DND-41 (cell line): ENCODE measurements around the gene GFOD2.

Experiments used
- ATAC-seq: fragments of 200-7000 bp; cut with Tn5 transposase; 3 replicates; pipeline ENCODE4 v1.9.1; 2021; ENCODE audit warnings: low read depth; ENCODE audit not compliant: insufficient read depth
- DNase-seq: peaks from one replicate; pipeline ENCODE4 v3.0.0-alpha.2; 2020
- H2AFZ ChIP-seq: 2 replicates; pipeline ENCODE4 v1.6.0; 2012; ENCODE audit warnings: low read depth, low read length
- H3K27ac ChIP-seq: 2 replicates; pipeline ENCODE4 v1.5.1; 2012; ENCODE audit warnings: low read length, inconsistent platforms
- H3K27me3 ChIP-seq: fragments of 200-600 bp; sonication (generic); 2 replicates; pipeline ENCODE4 v1.6.0; 2012; ENCODE audit warnings: low read length, mild to moderate bottlenecking, inconsistent platforms; ENCODE audit not compliant: insufficient read depth, poor library complexity
- H3K36me3 ChIP-seq: 2 replicates; pipeline ENCODE4 v1.5.1; 2012; ENCODE audit warnings: low read length, inconsistent platforms; ENCODE audit not compliant: insufficient read depth
- H3K4me1 ChIP-seq: 2 replicates; pipeline ENCODE4 v1.5.1; 2012; ENCODE audit warnings: mild to moderate bottlenecking, low read length; ENCODE audit not compliant: insufficient read depth
- H3K4me2 ChIP-seq: 2 replicates; pipeline ENCODE4 v1.6.0; 2012; ENCODE audit warnings: mild to moderate bottlenecking, moderate library complexity, low read length, inconsistent platforms; ENCODE audit not compliant: insufficient read depth
- H3K4me3 ChIP-seq, 2 experiments: fragments of 200-600 bp in 1 of 2; shearing (Covaris generic) in 1 of 2; 2 replicates each; pipeline ENCODE4 v1.5.1; 2012 to 2016; ENCODE audit warnings: inconsistent platforms in 2 of 2, low read length in 2 of 2, mild to moderate bottlenecking in 2 of 2, low read depth in 1 of 2, moderate library complexity in 1 of 2
- H3K79me2 ChIP-seq: 2 replicates; pipeline ENCODE4 v1.6.0; 2012; ENCODE audit warnings: low read length, inconsistent platforms; ENCODE audit not compliant: insufficient read depth
- H3K9ac ChIP-seq: 2 replicates; pipeline ENCODE4 v1.6.0; 2012; ENCODE audit warnings: low read depth, mild to moderate bottlenecking, inconsistent platforms, low read length, moderate library complexity
- H3K9me3 ChIP-seq: 2 replicates; pipeline ENCODE4 v1.5.1; 2012; ENCODE audit warnings: low read length, moderate library complexity, mild to moderate bottlenecking, inconsistent platforms; ENCODE audit not compliant: insufficient read depth, severe bottlenecking
- H4K20me1 ChIP-seq: 2 replicates; pipeline ENCODE4 v1.6.0; 2012; ENCODE audit warnings: low read length; ENCODE audit not compliant: insufficient read depth
- CTCF ChIP-seq: IDR thresholded peaks from 2 replicates; pipeline ENCODE4 v1.5.1; 2012; ENCODE audit warnings: borderline replicate concordance, low read length, moderate library complexity, mild to moderate bottlenecking; ENCODE audit not compliant: poor library complexity, severe bottlenecking; ENCODE audit errors: extremely low read depth
- EZH2 ChIP-seq: IDR thresholded peaks from 3 replicates; pipeline ENCODE4 v1.6.1; 2012; ENCODE audit warnings: borderline replicate concordance, low read depth, mild to moderate bottlenecking, moderate library complexity, low read length, inconsistent platforms; ENCODE audit not compliant: severe bottlenecking

Gene GFOD2

GRCh38 chr16:67719048-67719777 is at the start of gene GFOD2:
Gene GFOD2 (minus strand): TSS chr16:67719316. CDS start chr16:67685715, 33,601 bp downstream.
- Histone ChIP-seq H3K4me3 (peak within 1 kb of the TSS; percentile 67 to 75), H3K4me1 (peaks cover 31% of the 10 kb centered on the region), H2AFZ (peak within 1 kb of the TSS; percentile 82), H3K9ac (peak within 1 kb of the TSS; percentile 66), H3K9me3 (no peaks in the 10 kb centered on the region), H3K27ac (peak within 1 kb of the TSS; percentile 88), H3K36me3 (peaks cover 6% of the 10 kb centered on the region; the same call in 1 of the 2 replicates), H4K20me1 (0 out of 2 replicates have a peak, but pooled peaks cover 6% of the 10 kb centered on the region), H3K27me3 (no peaks in the 10 kb centered on the region), H3K4me2 (peak within 1 kb of the TSS; percentile 89), H3K79me2 (peaks cover 47% of the 10 kb centered on the region)
- TF ChIP-seq EZH2 (no peak), CTCF (no peak)
- DNase-seq (peak; percentile 97), ATAC-seq (peak; percentile 88)

DNA sequence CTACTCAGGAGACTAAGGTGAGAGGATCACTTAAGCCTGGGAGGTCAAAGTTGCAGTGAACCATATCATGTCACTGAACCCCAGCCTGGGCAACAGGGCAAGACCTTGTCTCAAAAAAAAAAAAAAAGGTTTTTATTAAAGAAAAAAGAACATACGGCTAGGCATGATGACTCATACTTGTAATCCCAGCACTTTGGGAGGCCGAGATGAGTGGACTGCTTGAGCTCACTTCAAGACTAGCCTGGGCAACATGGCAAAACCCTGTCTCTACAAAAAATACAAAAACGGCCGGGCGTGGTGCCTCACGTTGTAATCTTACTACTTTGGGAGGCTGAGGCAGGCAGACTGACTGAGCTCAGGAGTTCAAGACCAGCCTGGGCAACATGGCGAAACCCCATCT is 48.8 kb upstream of the GFOD2 start:
- peaks cover 22% of the 10 kb centered on the region for H3K36me3 ChIP-seq
- H3K79me2 ChIP-seq, result peaks cover 10% of the 10 kb centered on the region; the same call in 1 of the 2 replicates
- no peaks in the 10 kb centered on the region for H3K9me3 ChIP-seq
- H4K20me1 ChIP-seq, result no peaks in the 10 kb centered on the region
- no peak overlapping the region for H2AFZ ChIP-seq
- no peak overlapping the region for H3K9ac ChIP-seq
- DNase-seq (no peak), ATAC-seq (no peak)
- no peak overlapping the region for H3K27ac ChIP-seq
- H3K4me3 ChIP-seq, result no peak overlapping the region
- no peak for TF ChIP-seq EZH2
- TF ChIP-seq CTCF, result no peak
- H3K4me1 ChIP-seq, result no peaks in the 10 kb centered on the region
- H3K27me3 ChIP-seq, result no peaks in the 10 kb centered on the region
- no peak overlapping the region for H3K4me2 ChIP-seq

GRCh38 chr16:67766291-67766690 is 47.2 kb upstream of the GFOD2 start:
- H3K9me3 ChIP-seq, result no peaks in the 10 kb centered on the region
- DNase-seq, result no peak
- peaks cover 7% of the 10 kb centered on the region; the same call in 1 of the 2 replicates for H4K20me1 ChIP-seq
- H3K27ac ChIP-seq, result no peak overlapping the region
- H3K4me3 ChIP-seq, result no peak overlapping the region
- H2AFZ ChIP-seq, result no peak overlapping the region
- H3K4me1 ChIP-seq, result no peaks in the 10 kb centered on the region
- H3K9ac ChIP-seq, result no peak overlapping the region
- H3K36me3 ChIP-seq, result peaks cover 23% of the 10 kb centered on the region
- H3K4me2 ChIP-seq, result no peak overlapping the region
- H3K27me3 ChIP-seq, result no peaks in the 10 kb centered on the region
- no peak for ATAC-seq
- no peak for TF ChIP-seq CTCF
- no peak for TF ChIP-seq EZH2
- peaks cover 3% of the 10 kb centered on the region; the same call in 1 of the 2 replicates for H3K79me2 ChIP-seq
